Activated CD8-positive, alpha-beta T cell treated with anti-CD3 and anti-CD28 coated beads for 36 hours (primary cell): ENCODE results near the gene ETV6. TPM values are rescaled to one million over a fixed set of nuclear protein-coding genes. Genes with fewer than 3 reads are reported as not detected.

Source experiments
- ATAC-seq: fragments of 200-7000 bp; cut with Tn5 transposase; one replicate; pipeline ENCODE4 v1.10.0; 2021; ENCODE audit warnings: mild to moderate bottlenecking, moderate library complexity
- CTCF ChIA-PET: fragments of 350-600 bp; sonication (Branson Sonifier 250); formaldehyde crosslinking; loops from one replicate; lab custom pipeline; 2021; ENCODE audit warnings: antibody characterized with exemption; lab: Charles Lee
- POLR2A ChIA-PET: fragments of 350-600 bp; sonication (Branson Sonifier 250); formaldehyde crosslinking; loops from one replicate; lab custom pipeline; 2021; ENCODE audit warnings: antibody characterized with exemption; lab: Charles Lee
- DNase-seq: peaks from one replicate; pipeline ENCODE4 v3.0.0-alpha.2; 2020
- H3K27ac Mint-ChIP-seq: one replicate; pipeline ENCODE4 v1.8.0; 2021; ENCODE audit warnings: mild to moderate bottlenecking, mixed read lengths
- H3K27me3 Mint-ChIP-seq: one replicate; pipeline ENCODE4 v1.8.0; 2021; ENCODE audit warnings: mixed read lengths
- H3K36me3 Mint-ChIP-seq: one replicate; pipeline ENCODE4 v1.8.0; 2021; ENCODE audit warnings: low read depth, mixed read lengths
- H3K4me1 Mint-ChIP-seq: one replicate; pipeline ENCODE4 v1.8.0; 2021; ENCODE audit warnings: low read depth, mixed read lengths
- H3K4me3 Mint-ChIP-seq: one replicate; pipeline ENCODE4 v1.8.0; 2021; ENCODE audit warnings: mild to moderate bottlenecking, moderate library complexity, mixed read lengths
- H3K9me3 Mint-ChIP-seq: one replicate; pipeline ENCODE4 v1.8.0; 2021; ENCODE audit warnings: mixed read lengths
- intact Hi-C: fragments of 100-400 bp; cut with micrococcal nuclease; formaldehyde crosslinking; loops from one replicate; pipeline ENCODE4 v1.10.0; 2022
- total RNA-seq, 2 experiments: library from RNA; stranded (reverse); gene quantifications; one replicate each; pipeline ENCODE4 v1.2.3, GENCODE V29; 2021
- TF ChIP-seq, protein P1 (sequence below): fragments of 200-600 bp; IDR thresholded peaks from one replicate; pipeline ENCODE4 v1.8.0; 2022; ENCODE audit warnings: antibody characterized with exemption, mild to moderate bottlenecking

The ETV6 gene
- total RNA-seq, 2 experiments from 2014 or later: 20.5 to 22.7 TPM

DNA sequence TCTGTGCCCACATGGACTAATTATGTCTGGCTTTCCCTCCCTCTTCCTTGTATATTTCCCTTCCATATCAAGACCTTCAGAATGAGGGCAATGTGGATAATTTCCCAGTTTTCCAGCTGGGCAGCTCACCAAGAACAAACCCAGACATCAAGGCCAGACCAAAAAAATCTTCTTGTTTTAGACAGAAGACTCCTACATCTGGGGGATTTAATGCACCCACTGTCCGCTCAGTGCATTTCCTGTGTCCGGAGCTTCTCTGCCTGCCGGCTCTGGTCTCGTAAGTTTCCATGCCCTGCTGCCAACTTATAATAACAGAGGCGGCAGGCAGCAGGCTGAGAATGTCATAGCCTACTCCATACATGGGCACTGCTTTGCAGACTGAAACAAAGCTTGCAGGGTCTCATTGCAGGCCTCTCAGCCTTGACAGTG is 214.0 kb downstream of the ETV6 start:
- Mint-ChIP-seq H3K9me3 (peaks cover 7% of the 10 kb centered on the region), H3K27ac (no peak overlapping the region), H3K27me3 (no peaks in the 10 kb centered on the region), H3K36me3 (peaks cover 48% of the 10 kb centered on the region), H3K4me3 (no peak overlapping the region), H3K4me1 (peaks cover 15% of the 10 kb centered on the region)
- TF ChIP-seq, protein P1, sequence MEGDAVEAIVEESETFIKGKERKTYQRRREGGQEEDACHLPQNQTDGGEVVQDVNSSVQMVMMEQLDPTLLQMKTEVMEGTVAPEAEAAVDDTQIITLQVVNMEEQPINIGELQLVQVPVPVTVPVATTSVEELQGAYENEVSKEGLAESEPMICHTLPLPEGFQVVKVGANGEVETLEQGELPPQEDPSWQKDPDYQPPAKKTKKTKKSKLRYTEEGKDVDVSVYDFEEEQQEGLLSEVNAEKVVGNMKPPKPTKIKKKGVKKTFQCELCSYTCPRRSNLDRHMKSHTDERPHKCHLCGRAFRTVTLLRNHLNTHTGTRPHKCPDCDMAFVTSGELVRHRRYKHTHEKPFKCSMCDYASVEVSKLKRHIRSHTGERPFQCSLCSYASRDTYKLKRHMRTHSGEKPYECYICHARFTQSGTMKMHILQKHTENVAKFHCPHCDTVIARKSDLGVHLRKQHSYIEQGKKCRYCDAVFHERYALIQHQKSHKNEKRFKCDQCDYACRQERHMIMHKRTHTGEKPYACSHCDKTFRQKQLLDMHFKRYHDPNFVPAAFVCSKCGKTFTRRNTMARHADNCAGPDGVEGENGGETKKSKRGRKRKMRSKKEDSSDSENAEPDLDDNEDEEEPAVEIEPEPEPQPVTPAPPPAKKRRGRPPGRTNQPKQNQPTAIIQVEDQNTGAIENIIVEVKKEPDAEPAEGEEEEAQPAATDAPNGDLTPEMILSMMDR: no peak
- no peak for DNase-seq
- intact Hi-C loops: no loop called here
- CTCF ChIA-PET: interaction anchor here (1.4 kb wide), 2 partner anchors 20 to 146 kb away, joined by 3 read pairs; no protein-coding TSS in a partner anchor
- no peak for ATAC-seq
- POLR2A ChIA-PET: no interaction called here

DNA sequence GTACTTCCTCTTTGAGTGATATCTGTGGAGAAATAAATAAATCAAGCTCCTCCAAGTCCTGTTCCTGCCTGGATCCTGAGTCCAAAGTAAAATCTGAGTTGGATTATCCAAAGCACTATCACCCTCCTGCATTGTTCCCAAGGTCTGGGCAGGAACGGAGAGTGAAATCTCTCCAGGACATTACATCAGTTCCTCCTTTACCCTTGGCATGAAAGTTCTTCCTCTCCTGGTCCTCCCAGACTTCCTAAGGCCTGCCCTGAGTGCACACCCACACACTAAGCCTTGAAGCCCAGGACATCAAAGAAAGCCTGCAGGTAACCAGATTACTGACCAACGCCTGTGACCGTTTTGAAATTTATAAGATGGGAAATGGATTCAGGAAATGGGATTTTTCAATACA is 214.5 kb downstream of the ETV6 start:
- CTCF ChIA-PET: interaction anchor here (1.4 kb wide), 1 partner anchor 21 kb away, joined by 3 read pairs; no protein-coding TSS in a partner anchor
- POLR2A ChIA-PET: interaction anchor here (1.0 kb wide), 1 partner anchor 154 kb away, joined by 3 read pairs; no protein-coding TSS in a partner anchor
- Mint-ChIP-seq H3K36me3 (peaks cover 44% of the 10 kb centered on the region), H3K9me3 (peaks cover 7% of the 10 kb centered on the region), H3K27ac (no peak overlapping the region), H3K4me1 (peaks cover 15% of the 10 kb centered on the region), H3K27me3 (no peaks in the 10 kb centered on the region), H3K4me3 (no peak overlapping the region)
- intact Hi-C loops: no loop called here
- ATAC-seq (no peak), DNase-seq (no peak)
- TF ChIP-seq, protein P1: no peak

DNA sequence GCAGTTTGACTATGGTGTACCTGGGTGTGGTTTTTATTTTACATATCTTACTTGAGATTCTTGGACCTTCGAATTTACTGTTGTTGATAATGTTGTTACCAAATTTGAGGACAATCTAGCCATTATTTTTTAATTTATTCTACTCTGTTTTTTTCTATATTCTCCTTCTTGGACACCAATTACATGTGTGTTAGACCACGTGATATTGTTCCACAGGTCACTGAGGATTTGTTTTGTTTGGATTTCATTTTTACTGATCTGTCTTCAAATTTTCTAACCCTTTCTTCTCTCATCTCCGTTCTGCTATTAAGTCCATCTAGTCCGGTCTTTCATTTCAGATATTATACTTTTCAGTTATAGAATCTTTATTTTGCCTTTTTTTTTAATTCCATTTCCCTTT is 216.3 kb downstream of the ETV6 start:
- H3K27ac Mint-ChIP-seq: no peak overlapping the region
- H3K4me3 Mint-ChIP-seq: no peak overlapping the region
- H3K27me3 Mint-ChIP-seq: no peaks in the 10 kb centered on the region
- no peak for ATAC-seq
- peaks cover 50% of the 10 kb centered on the region for H3K36me3 Mint-ChIP-seq
- CTCF ChIA-PET: no interaction called here
- DNase-seq: no peak
- intact Hi-C loops: no loop called here
- H3K9me3 Mint-ChIP-seq: peaks cover 7% of the 10 kb centered on the region
- POLR2A ChIA-PET: no interaction called here
- H3K4me1 Mint-ChIP-seq: peaks cover 6% of the 10 kb centered on the region
- TF ChIP-seq, protein P1: no peak

DNA sequence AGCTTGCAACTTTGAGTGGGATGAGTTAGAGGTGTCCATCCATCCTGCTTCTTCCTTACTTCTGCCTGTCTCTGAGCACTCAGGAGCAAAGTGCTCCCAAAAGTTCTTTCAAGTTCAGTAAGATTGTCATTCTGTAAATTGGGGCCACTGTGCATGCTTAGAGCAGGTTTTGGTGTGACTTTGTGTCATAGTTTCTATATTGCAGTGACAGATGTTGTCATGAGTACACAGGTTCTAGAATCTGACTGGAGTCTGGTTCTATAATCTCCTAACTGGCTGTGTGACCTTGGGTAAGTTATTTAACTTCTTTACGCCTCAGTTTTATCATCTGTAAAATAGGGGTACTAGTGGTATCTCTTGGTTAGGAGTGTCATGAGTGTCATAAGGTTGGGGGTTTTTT is 218.6 kb downstream of the ETV6 start:
- intact Hi-C loops: no loop called here
- POLR2A ChIA-PET: no interaction called here

DNA sequence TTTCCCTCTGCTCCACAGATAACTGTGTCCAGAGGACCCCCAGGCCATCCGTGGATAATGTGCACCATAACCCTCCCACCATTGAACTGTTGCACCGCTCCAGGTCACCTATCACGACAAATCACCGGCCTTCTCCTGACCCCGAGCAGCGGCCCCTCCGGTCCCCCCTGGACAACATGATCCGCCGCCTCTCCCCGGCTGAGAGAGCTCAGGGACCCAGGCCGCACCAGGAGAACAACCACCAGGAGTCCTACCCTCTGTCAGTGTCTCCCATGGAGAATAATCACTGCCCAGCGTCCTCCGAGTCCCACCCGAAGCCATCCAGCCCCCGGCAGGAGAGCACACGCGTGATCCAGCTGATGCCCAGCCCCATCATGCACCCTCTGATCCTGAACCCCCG is 219.9 kb downstream of the ETV6 start:
- TF ChIP-seq, protein P1: no peak
- H3K9me3 Mint-ChIP-seq: peaks cover 7% of the 10 kb centered on the region
- DNase-seq: no peak
- peaks cover 6% of the 10 kb centered on the region for H3K4me1 Mint-ChIP-seq
- intact Hi-C loops: no loop called here
- H3K27ac Mint-ChIP-seq: no peak overlapping the region
- H3K36me3 Mint-ChIP-seq: peaks cover 45% of the 10 kb centered on the region
- ChIA-PET CTCF (interaction anchor here (1.4 kb wide), 1 partner anchor 164 kb away, joined by 4 read pairs; no protein-coding TSS in a partner anchor), POLR2A (no interaction called here)
- H3K27me3 Mint-ChIP-seq: no peaks in the 10 kb centered on the region
- H3K4me3 Mint-ChIP-seq: no peak overlapping the region
- ATAC-seq: no peak

More for the DNA sequence above, 218.6 kb downstream of the ETV6 start:
- no peak overlapping the region for H3K4me3 Mint-ChIP-seq
- CTCF ChIA-PET: no interaction called here
- no peaks in the 10 kb centered on the region for H3K27me3 Mint-ChIP-seq
- no peak for DNase-seq
- ATAC-seq: peak; percentile 53
- TF ChIP-seq, protein P1: no peak
- H3K9me3 Mint-ChIP-seq: peaks cover 7% of the 10 kb centered on the region
- H3K27ac Mint-ChIP-seq: no peak overlapping the region
- peaks cover 6% of the 10 kb centered on the region for H3K4me1 Mint-ChIP-seq
- H3K36me3 Mint-ChIP-seq: peaks cover 53% of the 10 kb centered on the region
